BLaER1 treated with 17β-estradiol and CSF1 and Interleukin-3, amounts not matched to agents 10 nM and 100 nM (cell line): ENCODE measurements around the gene NRK.

Source experiments
- H3K27ac ChIP-seq, 11 experiments: shearing (Covaris generic); formaldehyde crosslinking; 2 replicates each; pipeline ENCODE4 v1.8.1; 2022
- H3K27me3 ChIP-seq, 11 experiments: shearing (Covaris generic); formaldehyde crosslinking; 2 replicates each; pipeline ENCODE4 v1.8.1; 2022
- H3K36me3 ChIP-seq, 11 experiments: shearing (Covaris generic); formaldehyde crosslinking; 2 replicates each; pipeline ENCODE4 v1.8.1; 2022
- H3K4me1 ChIP-seq, 10 experiments: shearing (Covaris generic); formaldehyde crosslinking; 2 replicates each; pipeline ENCODE4 v1.8.1; 2022
- H3K4me2 ChIP-seq, 11 experiments: shearing (Covaris generic); formaldehyde crosslinking; 2 replicates each; pipeline ENCODE4 v1.8.1; 2022
- H3K4me3 ChIP-seq, 10 experiments: shearing (Covaris generic); formaldehyde crosslinking; 2 replicates each; pipeline ENCODE4 v1.8.1; 2022
- H3K9ac ChIP-seq, 11 experiments: shearing (Covaris generic); formaldehyde crosslinking; 2 replicates each; pipeline ENCODE4 v1.8.1; 2022
- H3K9me3 ChIP-seq, 11 experiments: shearing (Covaris generic); formaldehyde crosslinking; replicated peaks in 1 of 11; 2 replicates each; pipeline ENCODE4 v1.8.1; 2022
- H4K20me1 ChIP-seq, 11 experiments: shearing (Covaris generic); formaldehyde crosslinking; 2 replicates each; pipeline ENCODE4 v1.8.1; 2022
- Cebpa-rat ChIP-seq, 11 experiments: shearing (Covaris generic); IDR thresholded peaks; 2 replicates each; pipeline ENCODE4 v1.8.1; 2022

Gene NRK

DNA sequence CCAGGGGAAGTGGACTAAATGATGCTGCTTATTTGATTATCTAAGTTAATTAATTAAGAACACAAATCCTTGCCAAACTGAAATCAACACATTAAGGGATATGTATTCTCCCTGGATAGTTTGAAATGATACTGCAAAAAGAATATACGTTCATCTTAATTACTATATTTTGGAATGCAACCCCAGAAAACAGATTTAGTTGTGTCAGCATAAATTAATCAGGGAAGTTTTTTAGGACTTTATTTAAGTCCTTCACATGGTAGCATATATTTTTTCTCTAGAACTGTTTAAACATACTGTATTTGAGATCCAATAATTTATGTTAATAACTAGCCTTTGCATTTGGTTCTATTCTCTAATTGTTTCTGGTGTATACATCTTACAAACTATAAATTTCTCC lies 52.5 kb downstream of the NRK start:
- Histone ChIP-seq H3K4me3 (no peak overlapping the region), H3K4me2 (no peak overlapping the region), H4K20me1 (no peaks in the 10 kb centered on the region; a peak in 2 of 22 replicates), H3K9ac (no peak overlapping the region), H3K36me3 (no peaks in the 10 kb centered on the region), H3K9me3 (no peaks in the 10 kb centered on the region), H3K4me1 (no peaks in the 10 kb centered on the region; a peak in 1 of 20 replicates), H3K27me3 (peaks cover 59 to 99% (median 94%) of the 10 kb centered on the region in 11 experiments), H3K27ac (no peak overlapping the region)
- no peak for TF ChIP-seq Cebpa-rat (IDR thresholded peaks at IDR 0.05)

- TF ChIP-seq Cebpa-rat (IDR thresholded peaks at IDR 0.05), result no peak
- Histone ChIP-seq H3K36me3 (no peaks in the 10 kb centered on the region), H4K20me1 (no peaks in the 10 kb centered on the region; a peak in 2 of 22 replicates), H3K9me3 (no peaks in the 10 kb centered on the region), H3K27ac (no peak overlapping the region), H3K27me3 (peaks cover 61 to 99% (median 94%) of the 10 kb centered on the region in 11 experiments), H3K9ac (no peak overlapping the region), H3K4me2 (no peak overlapping the region), H3K4me1 (no peaks in the 10 kb centered on the region; a peak in 1 of 20 replicates), H3K4me3 (no peak overlapping the region)
These were observed 54.3 kb downstream of the NRK start for GRCh38 chrX:105876658-105877057.

- Histone ChIP-seq H3K4me1 (no peaks in the 10 kb centered on the region), H3K4me2 (no peak overlapping the region), H3K27ac (no peak overlapping the region), H4K20me1 (no peaks in the 10 kb centered on the region; a peak in 1 of 22 replicates), H3K9me3 (no peaks in the 10 kb centered on the region), H3K36me3 (no peaks in the 10 kb centered on the region), H3K27me3 (peaks cover 63 to 99% (median 94%) of the 10 kb centered on the region in 11 experiments), H3K9ac (no peak overlapping the region), H3K4me3 (no peak overlapping the region)
- TF ChIP-seq Cebpa-rat (IDR thresholded peaks at IDR 0.05), result no peak
These were observed 58.2 kb downstream of the NRK start for GRCh38 chrX:105880491-105880890.

DNA sequence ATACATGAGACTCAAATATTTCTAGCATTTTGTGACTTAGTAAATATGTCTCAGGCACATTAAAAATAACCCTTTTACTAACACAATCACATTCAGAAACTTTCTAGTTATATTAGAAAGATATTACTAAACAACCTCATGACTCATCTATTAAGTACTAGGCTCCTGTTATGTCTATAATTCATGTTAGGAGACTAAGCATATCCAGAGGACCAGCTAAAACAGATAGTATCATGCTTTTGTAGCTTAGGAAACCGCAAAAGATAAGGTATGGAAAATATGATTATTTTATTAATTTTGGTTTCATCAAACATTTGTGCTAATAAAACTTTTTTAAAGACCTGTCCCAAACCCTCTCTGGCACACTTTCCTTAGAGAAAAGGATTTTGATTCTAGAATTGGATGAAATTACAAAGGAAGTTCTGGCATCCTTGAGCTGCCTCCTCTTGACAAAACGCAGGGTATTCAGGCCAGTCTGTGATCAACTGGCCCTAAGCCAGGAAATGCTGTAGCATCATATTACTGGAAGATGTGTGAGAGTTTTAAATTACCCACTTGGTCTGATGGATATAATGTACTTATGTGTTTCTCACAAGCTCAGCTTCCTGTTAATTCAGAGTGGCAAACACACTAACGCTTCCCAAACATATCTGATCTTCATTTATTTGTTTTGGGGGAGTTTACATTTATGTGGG lies 60.4 kb downstream of the NRK start:
- H3K9me3 ChIP-seq, result no peaks in the 10 kb centered on the region
- no peak overlapping the region for H3K4me3 ChIP-seq
- peaks cover 68 to 95% (median 91%) of the 10 kb centered on the region in 11 experiments for H3K27me3 ChIP-seq
- H3K27ac ChIP-seq, result no peak overlapping the region
- H3K4me1 ChIP-seq, result no peaks in the 10 kb centered on the region
- no peak overlapping the region for H3K9ac ChIP-seq
- no peak for TF ChIP-seq Cebpa-rat (IDR thresholded peaks at IDR 0.05)
- no peak overlapping the region for H3K4me2 ChIP-seq
- no peaks in the 10 kb centered on the region for H3K36me3 ChIP-seq
- H4K20me1 ChIP-seq, result no peaks in the 10 kb centered on the region

- H3K4me1 ChIP-seq, result no peaks in the 10 kb centered on the region
- no peak overlapping the region for H3K4me2 ChIP-seq
- H3K36me3 ChIP-seq, result no peaks in the 10 kb centered on the region
- peaks cover 93 to 100% (median 98%) of the 10 kb centered on the region in 11 experiments for H3K27me3 ChIP-seq
- H3K9ac ChIP-seq, result no peak overlapping the region
- H3K9me3 ChIP-seq, result no peaks in the 10 kb centered on the region; a peak in 2 of 22 replicates
- no peak overlapping the region for H3K4me3 ChIP-seq
- no peak overlapping the region for H3K27ac ChIP-seq
- TF ChIP-seq Cebpa-rat (IDR thresholded peaks at IDR 0.05), result no peak
- no peaks in the 10 kb centered on the region; a peak in 3 of 22 replicates for H4K20me1 ChIP-seq
These were observed 72.4 kb downstream of the NRK start for GRCh38 chrX:105894721-105895120.

- Histone ChIP-seq H3K4me1 (no peaks in the 10 kb centered on the region), H3K9me3 (no peaks in the 10 kb centered on the region), H3K9ac (no peak overlapping the region), H3K4me2 (no peak overlapping the region), H3K27ac (no peak overlapping the region), H3K27me3 (peaks cover 70 to 100% (median 94%) of the 10 kb centered on the region in 11 experiments), H3K36me3 (no peaks in the 10 kb centered on the region), H4K20me1 (no peaks in the 10 kb centered on the region; a peak in 1 of 22 replicates), H3K4me3 (no peak overlapping the region)
- TF ChIP-seq Cebpa-rat (IDR thresholded peaks at IDR 0.05), result no peak
These were observed 87.2 kb downstream of the NRK start for GRCh38 chrX:105909576-105909975.

DNA sequence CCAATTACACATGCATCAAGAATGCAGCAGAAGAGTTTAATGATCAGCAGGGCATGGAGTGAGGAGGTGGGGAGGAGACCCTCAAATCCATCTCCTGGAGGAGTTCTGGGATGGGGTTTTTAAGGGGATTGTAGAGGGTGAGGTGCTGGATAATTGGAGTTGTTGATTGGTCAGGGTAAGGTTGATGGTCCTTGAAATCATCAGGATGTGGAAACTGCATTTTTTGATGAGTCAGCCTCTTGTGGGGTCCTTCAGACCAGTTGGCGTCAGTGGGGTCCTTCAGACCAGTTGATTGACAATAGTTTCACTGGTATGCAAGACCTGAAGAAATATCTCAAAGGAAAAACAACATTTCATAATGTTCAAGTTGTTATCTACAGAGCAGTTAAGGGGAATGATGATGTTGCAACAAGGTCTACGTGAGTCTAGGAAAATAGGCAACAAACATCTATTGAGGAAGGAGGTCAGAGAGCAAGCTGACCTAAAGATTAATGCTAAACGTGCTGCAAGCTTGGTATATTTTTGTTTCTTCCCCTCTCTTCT lies 88.3 kb downstream of the NRK start:
- H3K4me2 ChIP-seq, result no peak overlapping the region
- no peak for TF ChIP-seq Cebpa-rat (IDR thresholded peaks at IDR 0.05)
- no peaks in the 10 kb centered on the region; a peak in 1 of 22 replicates for H4K20me1 ChIP-seq
- no peaks in the 10 kb centered on the region for H3K4me1 ChIP-seq
- H3K36me3 ChIP-seq, result no peaks in the 10 kb centered on the region
- peaks cover 73 to 100% (median 96%) of the 10 kb centered on the region in 11 experiments for H3K27me3 ChIP-seq
- no peaks in the 10 kb centered on the region for H3K9me3 ChIP-seq
- no peak overlapping the region for H3K9ac ChIP-seq
- H3K27ac ChIP-seq, result no peak overlapping the region
- H3K4me3 ChIP-seq, result no peak overlapping the region

DNA sequence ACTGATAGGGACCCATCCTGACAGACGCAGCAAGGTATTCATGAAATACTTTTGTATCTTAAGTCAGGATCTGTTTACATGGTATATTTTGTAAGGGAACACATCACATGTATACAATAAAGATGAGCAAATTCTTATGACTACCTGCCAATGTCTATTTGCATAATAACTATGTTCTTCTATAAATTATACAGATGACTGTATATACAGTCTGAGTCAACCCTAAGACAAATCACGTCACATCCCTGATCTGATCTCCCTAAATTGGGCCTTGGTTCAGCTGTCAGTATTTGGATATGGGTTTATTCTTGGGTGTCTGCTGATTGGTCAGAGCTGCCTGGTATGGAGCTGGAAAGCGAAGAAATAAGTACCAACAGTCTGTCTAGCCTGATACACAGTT lies 122.9 kb downstream of the NRK start:
- Histone ChIP-seq H4K20me1 (no peaks in the 10 kb centered on the region), H3K27ac (no peak overlapping the region), H3K36me3 (no peaks in the 10 kb centered on the region), H3K9me3 (peaks cover 0 to 17% (median 5%) of the 10 kb centered on the region in 11 experiments; a peak in 4 of 22 replicates), H3K4me2 (no peak overlapping the region), H3K27me3 (peaks cover 68 to 99% (median 85%) of the 10 kb centered on the region in 11 experiments), H3K9ac (no peak overlapping the region), H3K4me1 (no peaks in the 10 kb centered on the region), H3K4me3 (no peak overlapping the region)
- TF ChIP-seq Cebpa-rat (IDR thresholded peaks at IDR 0.05), result no peak

DNA sequence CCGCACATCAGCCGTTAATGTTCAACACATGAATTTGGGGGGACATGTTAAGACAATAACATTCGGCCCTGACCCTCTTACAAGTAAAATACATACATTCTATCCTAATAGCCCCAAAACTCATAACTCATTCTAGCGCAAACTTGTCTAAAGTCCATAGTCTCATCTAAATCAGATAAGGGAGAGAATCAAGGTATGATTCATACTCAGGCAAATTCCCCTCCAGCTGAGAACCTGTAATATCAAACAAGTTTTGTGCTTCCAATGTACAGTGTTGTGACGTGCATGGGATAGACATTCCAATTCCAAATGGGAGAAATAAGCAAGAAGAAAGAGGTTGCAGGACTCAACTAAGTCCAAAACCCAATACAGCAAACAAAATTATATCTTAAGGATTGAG lies 147.1 kb downstream of the NRK start:
- H3K27me3 ChIP-seq, result peaks cover 46 to 87% (median 81%) of the 10 kb centered on the region in 11 experiments
- H3K36me3 ChIP-seq, result no peaks in the 10 kb centered on the region
- peaks cover 0 to 13% (median 0%) of the 10 kb centered on the region in 11 experiments; a peak in 1 of 22 replicates for H4K20me1 ChIP-seq
- no peak for TF ChIP-seq Cebpa-rat (IDR thresholded peaks at IDR 0.05)
- H3K9ac ChIP-seq, result no peak overlapping the region
- H3K4me3 ChIP-seq, result no peak overlapping the region
- no peak overlapping the region for H3K27ac ChIP-seq
- H3K9me3 ChIP-seq, result no peaks in the 10 kb centered on the region
- H3K4me1 ChIP-seq, result no peaks in the 10 kb centered on the region
- H3K4me2 ChIP-seq, result no peak overlapping the region
